Islet of Langerhans (tissue), 1 donor: ENCODE measurements around the gene NCOA5.
"Not testable (repeated sequence)": the region's sequence is repeated elsewhere in the genome, so short reads cannot be mapped to it uniquely, and the experiment has no call there.

Experiments
- FAIRE-seq: peaks from one replicate; lab custom pipeline; 2011; peaks lifted over from hg19 to GRCh38; lab: Jason Lieb, UNC

Gene NCOA5

GRCh38 chr20:46120136-46120535, 30.4 kb upstream of the NCOA5 start:
- FAIRE-seq = no peak

- no peak for FAIRE-seq
Observed at GRCh38 chr20:46119547-46119946, 29.8 kb upstream of the NCOA5 start.

- no peak for FAIRE-seq
Observed at GRCh38 chr20:46119028-46119546, 29.3 kb upstream of the NCOA5 start.

- FAIRE-seq = no peak
Observed at GRCh38 chr20:46118481-46119020, 28.8 kb upstream of the NCOA5 start.

- FAIRE-seq = no peak
Observed at GRCh38 chr20:46117704-46118467, 28.1 kb upstream of the NCOA5 start, which contains the start of gene CD40. Gene CD40, plus strand, starts transcription at chr20:46118314. Its CDS starts 30 bp downstream, at chr20:46118344.

GRCh38 chr20:46114449-46114848, 24.7 kb upstream of the NCOA5 start:
- FAIRE-seq = no peak

GRCh38 chr20:46113113-46113470, 23.3 kb upstream of the NCOA5 start:
- no peak for FAIRE-seq

GRCh38 chr20:46112430-46113112, 22.8 kb upstream of the NCOA5 start:
- FAIRE-seq = no peak

- FAIRE-seq = no peak
Observed at GRCh38 chr20:46111836-46112212, 22.1 kb upstream of the NCOA5 start.

- FAIRE-seq = no peak
Observed at GRCh38 chr20:46111028-46111835, 21.5 kb upstream of the NCOA5 start.

- FAIRE-seq = no peak
Observed at GRCh38 chr20:46108976-46109375, 19.2 kb upstream of the NCOA5 start.

- no peak for FAIRE-seq
Observed at GRCh38 chr20:46108435-46108841, 18.7 kb upstream of the NCOA5 start.

- FAIRE-seq = no peak
Observed at GRCh38 chr20:46107061-46107460, 17.3 kb upstream of the NCOA5 start.

- no peak for FAIRE-seq
Observed at GRCh38 chr20:46104262-46104661, 14.5 kb upstream of the NCOA5 start.

GRCh38 chr20:46102940-46103339, 13.2 kb upstream of the NCOA5 start:
- no peak for FAIRE-seq

GRCh38 chr20:46101957-46102356, 12.2 kb upstream of the NCOA5 start:
- FAIRE-seq = no peak

- no peak for FAIRE-seq
Observed at GRCh38 chr20:46100988-46101387, 11.2 kb upstream of the NCOA5 start.

- not testable (repeated sequence) for FAIRE-seq
Observed at GRCh38 chr20:46100444-46100843, 10.7 kb upstream of the NCOA5 start.

GRCh38 chr20:46099491-46100287, 9.9 kb upstream of the NCOA5 start:
- FAIRE-seq = no peak

GRCh38 chr20:46093531-46093930, 3.8 kb upstream of the NCOA5 start:
- FAIRE-seq = no peak
